Measurements from ENCODE around the gene PRUNE1. TPM values are rescaled to one million over a fixed set of nuclear protein-coding genes. Genes with fewer than 3 reads are reported as not detected.

Gene PRUNE1
- polyA plus RNA-seq, 4 donors, result 15.1 to 31.6 (median 15.6) TPM

- H3K9me3 ChIP-seq (ENCODE audit: control insufficient read depth in 2 of 2, insufficient read depth in 1 of 2, low read depth in 1 of 2, low read length in 1 of 2), result no peaks in the 10 kb centered on the region
- H3K4me3 ChIP-seq (ENCODE audit: low read depth in 1 of 3, low read length in 3 of 3), result no peak within 1 kb of the TSS
- no peaks in the 10 kb centered on the region for H3K27me3 ChIP-seq (ENCODE audit: control insufficient read depth in 3 of 3, insufficient read depth in 3 of 3, low read length in 3 of 3)
- peak within 1 kb of the TSS in 2 of 3 donors; percentile 4 to 67 for H3K27ac ChIP-seq (ENCODE audit: low read depth in 1 of 3, low read length in 2 of 3)
- DNase-seq, result peak; percentile 74 to 82
- WGBS, 3 donors, result 29 to 58% (median 39%) methylated on average over 12 of the region's 12 CpGs
- H3K4me1 ChIP-seq (ENCODE audit: control insufficient read depth in 3 of 3, insufficient read depth in 2 of 3, low read depth in 1 of 3, low read length in 2 of 3), result peaks cover 0 to 45% (median 3%) of the 10 kb centered on the region in 3 donors
- H3K36me3 ChIP-seq (ENCODE audit: control insufficient read depth in 3 of 3, insufficient read depth in 2 of 3, low read depth in 1 of 3, low read length in 3 of 3), result peaks cover 0 to 9% (median 0%) of the 10 kb centered on the region in 3 donors
- FAIRE-seq, result no peak
Measured at GRCh38 chr1:150981805-150982712, 26.2 kb upstream of the PRUNE1 start, which contains the start of gene ANXA9. ANXA9 (plus strand) TSS chr1:150982292; CDS start chr1:150983106, 814 bp downstream.

- DNase-seq, result no peak
- Histone ChIP-seq H3K9me3 (ENCODE audit: control insufficient read depth in 2 of 2, insufficient read depth in 1 of 2, low read depth in 1 of 2, low read length in 1 of 2) (no peaks in the 10 kb centered on the region), H3K4me1 (ENCODE audit: control insufficient read depth in 3 of 3, insufficient read depth in 2 of 3, low read depth in 1 of 3, low read length in 2 of 3) (peaks cover 0 to 25% (median 0%) of the 10 kb centered on the region in 3 donors), H3K36me3 (ENCODE audit: control insufficient read depth in 3 of 3, insufficient read depth in 2 of 3, low read depth in 1 of 3, low read length in 3 of 3) (peaks cover 0 to 9% (median 0%) of the 10 kb centered on the region in 3 donors), H3K4me3 (ENCODE audit: low read depth in 1 of 3, low read length in 3 of 3) (no peak overlapping the region), H3K27me3 (ENCODE audit: control insufficient read depth in 3 of 3, insufficient read depth in 3 of 3, low read length in 3 of 3) (no peaks in the 10 kb centered on the region), H3K27ac (ENCODE audit: low read depth in 1 of 3, low read length in 2 of 3) (no peak overlapping the region)
- whole genome bisulfite sequencing, 3 donors, result 89 to 95% (median 94%) methylated on average over 2 of the region's 2 CpGs
- no peak for FAIRE-seq
Measured at GRCh38 chr1:150985179-150985825, 22.9 kb upstream of the PRUNE1 start.

GRCh38 chr1:150987924-150988323 is 20.3 kb upstream of the PRUNE1 start:
- no peak for FAIRE-seq

GRCh38 chr1:150992626-150993025 is 15.6 kb upstream of the PRUNE1 start:
- Histone ChIP-seq H3K9me3 (ENCODE audit: control insufficient read depth in 2 of 2, insufficient read depth in 1 of 2, low read depth in 1 of 2, low read length in 1 of 2) (no peaks in the 10 kb centered on the region), H3K36me3 (ENCODE audit: control insufficient read depth in 3 of 3, insufficient read depth in 2 of 3, low read depth in 1 of 3, low read length in 3 of 3) (peaks cover 0 to 15% (median 0%) of the 10 kb centered on the region in 3 donors), H3K4me1 (ENCODE audit: control insufficient read depth in 3 of 3, insufficient read depth in 2 of 3, low read depth in 1 of 3, low read length in 2 of 3) (no peaks in the 10 kb centered on the region), H3K27ac (ENCODE audit: low read depth in 1 of 3, low read length in 2 of 3) (no peak overlapping the region), H3K4me3 (ENCODE audit: low read depth in 1 of 3, low read length in 3 of 3) (no peak overlapping the region), H3K27me3 (ENCODE audit: control insufficient read depth in 3 of 3, insufficient read depth in 3 of 3, low read length in 3 of 3) (no peaks in the 10 kb centered on the region)
- DNase-seq (no peak), FAIRE-seq (no peak)
- 71 to 81% (median 75%) methylated on average over 4 of the region's 4 CpGs for WGBS, 3 donors

More at GRCh38 chr1:150987924-150988323, 20.3 kb upstream of the PRUNE1 start:
- H3K27ac ChIP-seq (ENCODE audit: low read depth in 1 of 3, low read length in 2 of 3), result no peak overlapping the region
- H3K9me3 ChIP-seq (ENCODE audit: control insufficient read depth in 2 of 2, insufficient read depth in 1 of 2, low read depth in 1 of 2, low read length in 1 of 2), result no peaks in the 10 kb centered on the region
- H3K4me1 ChIP-seq (ENCODE audit: control insufficient read depth in 3 of 3, insufficient read depth in 2 of 3, low read depth in 1 of 3, low read length in 2 of 3), result peaks cover 0 to 4% (median 0%) of the 10 kb centered on the region in 3 donors
- H3K27me3 ChIP-seq (ENCODE audit: control insufficient read depth in 3 of 3, insufficient read depth in 3 of 3, low read length in 3 of 3), result no peaks in the 10 kb centered on the region
- H3K36me3 ChIP-seq (ENCODE audit: control insufficient read depth in 3 of 3, insufficient read depth in 2 of 3, low read depth in 1 of 3, low read length in 3 of 3), result peaks cover 0 to 3% (median 0%) of the 10 kb centered on the region in 3 donors
- no peak overlapping the region for H3K4me3 ChIP-seq (ENCODE audit: low read depth in 1 of 3, low read length in 3 of 3)
- no peak for DNase-seq
- WGBS, 3 donors, result 79 to 88% (median 87%) methylated on average over 7 of the region's 7 CpGs

GRCh38 chr1:150994248-150994647 is 14.0 kb upstream of the PRUNE1 start:
- no peaks in the 10 kb centered on the region for H3K4me1 ChIP-seq (ENCODE audit: control insufficient read depth in 3 of 3, insufficient read depth in 2 of 3, low read depth in 1 of 3, low read length in 2 of 3)
- DNase-seq (no peak), FAIRE-seq (no peak)
- no peak overlapping the region for H3K27ac ChIP-seq (ENCODE audit: low read depth in 1 of 3, low read length in 2 of 3)
- peaks cover 0 to 29% (median 4%) of the 10 kb centered on the region in 3 donors for H3K36me3 ChIP-seq (ENCODE audit: control insufficient read depth in 3 of 3, insufficient read depth in 2 of 3, low read depth in 1 of 3, low read length in 3 of 3)
- 63 to 77% (median 64%) methylated on average over 3 of the region's 3 CpGs for WGBS, 3 donors
- H3K9me3 ChIP-seq (ENCODE audit: control insufficient read depth in 2 of 2, insufficient read depth in 1 of 2, low read depth in 1 of 2, low read length in 1 of 2), result no peaks in the 10 kb centered on the region
- no peak overlapping the region for H3K4me3 ChIP-seq (ENCODE audit: low read depth in 1 of 3, low read length in 3 of 3)
- H3K27me3 ChIP-seq (ENCODE audit: control insufficient read depth in 3 of 3, insufficient read depth in 3 of 3, low read length in 3 of 3), result no peaks in the 10 kb centered on the region

- no peak for DNase-seq
- Histone ChIP-seq H3K27me3 (ENCODE audit: control insufficient read depth in 3 of 3, insufficient read depth in 3 of 3, low read length in 3 of 3) (no peaks in the 10 kb centered on the region), H3K9me3 (ENCODE audit: control insufficient read depth in 2 of 2, insufficient read depth in 1 of 2, low read depth in 1 of 2, low read length in 1 of 2) (no peaks in the 10 kb centered on the region), H3K27ac (ENCODE audit: low read depth in 1 of 3, low read length in 2 of 3) (peak overlapping the region in 1 of 3 donors; percentile 27), H3K4me1 (ENCODE audit: control insufficient read depth in 3 of 3, insufficient read depth in 2 of 3, low read depth in 1 of 3, low read length in 2 of 3) (no peaks in the 10 kb centered on the region), H3K36me3 (ENCODE audit: control insufficient read depth in 3 of 3, insufficient read depth in 2 of 3, low read depth in 1 of 3, low read length in 3 of 3) (peaks cover 3 to 41% (median 4%) of the 10 kb centered on the region in 3 donors), H3K4me3 (ENCODE audit: low read depth in 1 of 3, low read length in 3 of 3) (no peak overlapping the region)
- 52 to 56% (median 54%) methylated on average over 4 of the region's 4 CpGs for WGBS, 3 donors
- FAIRE-seq, result no peak
Measured at GRCh38 chr1:150995460-150995859, 12.8 kb upstream of the PRUNE1 start.

GRCh38 chr1:150995896-150996295 is 12.4 kb upstream of the PRUNE1 start:
- DNase-seq, result peak; percentile 32 to 40
- Histone ChIP-seq H3K27me3 (ENCODE audit: control insufficient read depth in 3 of 3, insufficient read depth in 3 of 3, low read length in 3 of 3) (no peaks in the 10 kb centered on the region), H3K4me3 (ENCODE audit: low read depth in 1 of 3, low read length in 3 of 3) (no peak overlapping the region), H3K4me1 (ENCODE audit: control insufficient read depth in 3 of 3, insufficient read depth in 2 of 3, low read depth in 1 of 3, low read length in 2 of 3) (no peaks in the 10 kb centered on the region), H3K9me3 (ENCODE audit: control insufficient read depth in 2 of 2, insufficient read depth in 1 of 2, low read depth in 1 of 2, low read length in 1 of 2) (no peaks in the 10 kb centered on the region), H3K36me3 (ENCODE audit: control insufficient read depth in 3 of 3, insufficient read depth in 2 of 3, low read depth in 1 of 3, low read length in 3 of 3) (peaks cover 3 to 44% (median 4%) of the 10 kb centered on the region in 3 donors), H3K27ac (ENCODE audit: low read depth in 1 of 3, low read length in 2 of 3) (peak overlapping the region in 1 of 3 donors; percentile 27)
- FAIRE-seq, result no peak
- WGBS, 3 donors, result 33 to 35% (median 34%) methylated on average over 9 of the region's 9 CpGs

GRCh38 chr1:150997126-150997872 is 10.9 kb upstream of the PRUNE1 start:
- DNase-seq (no peak), FAIRE-seq (no peak)
- H3K4me3 ChIP-seq (ENCODE audit: low read depth in 1 of 3, low read length in 3 of 3), result no peak overlapping the region
- no peaks in the 10 kb centered on the region for H3K4me1 ChIP-seq (ENCODE audit: control insufficient read depth in 3 of 3, insufficient read depth in 2 of 3, low read depth in 1 of 3, low read length in 2 of 3)
- no peaks in the 10 kb centered on the region for H3K27me3 ChIP-seq (ENCODE audit: control insufficient read depth in 3 of 3, insufficient read depth in 3 of 3, low read length in 3 of 3)
- H3K27ac ChIP-seq (ENCODE audit: low read depth in 1 of 3, low read length in 2 of 3), result no peak overlapping the region
- 85 to 90% (median 87%) methylated on average over 20 of the region's 20 CpGs for WGBS, 3 donors
- peaks cover 4 to 56% (median 7%) of the 10 kb centered on the region in 3 donors for H3K36me3 ChIP-seq (ENCODE audit: control insufficient read depth in 3 of 3, insufficient read depth in 2 of 3, low read depth in 1 of 3, low read length in 3 of 3)
- no peaks in the 10 kb centered on the region for H3K9me3 ChIP-seq (ENCODE audit: control insufficient read depth in 2 of 2, insufficient read depth in 1 of 2, low read depth in 1 of 2, low read length in 1 of 2)

All from small intestine (tissue), 7 donors.